Stimulated activated naive CD8-positive, alpha-beta T cell treated with anti-CD3 and anti-CD28 coated beads, Interleukin-15, amount 100 ng/mL, for 72 hours (primary cell): ENCODE measurements around the gene TMEM273.
"Not testable (repeated sequence)": the region's sequence is repeated elsewhere in the genome, so short reads cannot be mapped to it uniquely, and the experiment has no call there.

Experiments used
- ATAC-seq: fragments of 150-1000 bp; cut with Tn5 transposase; 2 replicates; pipeline ENCODE4 v1.10.0; 2021; ENCODE audit warnings: mild to moderate bottlenecking, moderate library complexity
- DNase-seq, 2 donors: peaks; one replicate each; pipeline ENCODE4 v3.0.0; 2021 to 2022
- H3K27ac Mint-ChIP-seq, 2 donors: one replicate each; pipeline ENCODE4 v1.8.0; 2022; ENCODE audit warnings: mild to moderate bottlenecking in 2 of 2, mixed read lengths in 2 of 2, moderate library complexity in 2 of 2
- H3K27me3 Mint-ChIP-seq: one replicate; pipeline ENCODE4 v1.8.0; 2022; ENCODE audit warnings: mixed read lengths
- H3K4me1 Mint-ChIP-seq: one replicate; pipeline ENCODE4 v1.8.0; 2022; ENCODE audit warnings: mild to moderate bottlenecking, mixed read lengths
- H3K4me3 Mint-ChIP-seq, 2 donors: one replicate each; pipeline ENCODE4 v1.8.0; 2022; ENCODE audit warnings: mild to moderate bottlenecking in 2 of 2, mixed read lengths in 2 of 2, moderate library complexity in 1 of 2
- H3K9me3 Mint-ChIP-seq, 2 donors: one replicate each; pipeline ENCODE4 v1.8.0; 2022; ENCODE audit warnings: mixed read lengths in 2 of 2

The TMEM273 gene

DNA sequence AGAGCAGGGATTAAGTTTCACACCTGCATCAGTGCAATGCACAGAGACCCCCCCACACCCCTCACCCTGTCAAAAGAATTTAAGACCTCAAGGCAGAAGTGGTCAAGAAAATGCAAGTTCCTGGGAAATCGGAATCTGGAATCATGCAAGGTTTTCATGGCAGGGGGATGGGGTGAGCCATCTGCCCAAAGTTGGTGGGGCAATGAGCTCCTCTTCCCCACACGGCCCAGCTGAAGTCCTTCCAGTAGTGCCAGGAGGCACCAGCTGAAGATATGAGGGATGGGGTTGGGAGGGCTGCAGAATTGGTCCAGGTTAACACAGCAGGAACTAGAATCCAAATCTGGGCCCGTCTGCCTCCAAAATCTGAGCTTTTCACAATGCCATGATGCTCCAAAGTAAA lies 25.0 kb upstream of the TMEM273 start:
- Mint-ChIP-seq H3K27ac (no peak overlapping the region), H3K4me3 (no peak overlapping the region), H3K9me3 (no peaks in the 10 kb centered on the region), H3K4me1 (peaks cover 5% of the 10 kb centered on the region), H3K27me3 (peaks cover 71% of the 10 kb centered on the region)
- DNase-seq (no peak), ATAC-seq (no peak)

DNA sequence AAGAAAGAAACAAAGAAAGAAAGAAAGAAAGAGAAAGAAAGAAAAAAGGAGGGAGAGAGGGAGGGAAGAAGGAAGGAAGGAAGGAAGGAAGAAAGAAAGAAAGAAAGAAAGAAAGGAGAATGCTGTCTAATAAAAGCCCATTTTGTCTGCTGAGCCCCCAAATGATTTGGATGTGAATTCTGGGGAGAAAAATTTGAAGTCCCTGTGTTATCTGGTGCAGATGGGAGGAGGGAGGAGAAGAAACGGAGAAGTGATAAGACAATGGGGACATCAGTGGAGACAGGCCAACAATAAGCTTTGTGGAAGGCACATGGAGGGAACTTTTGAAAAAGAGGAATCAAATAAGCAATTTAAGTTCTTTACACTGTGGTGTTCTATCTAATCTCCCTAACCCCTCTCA lies 24.6 kb upstream of the TMEM273 start:
- Mint-ChIP-seq H3K27me3 (peaks cover 71% of the 10 kb centered on the region), H3K4me3 (no peak overlapping the region), H3K27ac (no peak overlapping the region), H3K4me1 (peaks cover 5% of the 10 kb centered on the region), H3K9me3 (no peaks in the 10 kb centered on the region)
- DNase-seq (no peak), ATAC-seq (no peak)

- peak overlapping the region in 1 of 2 donors; percentile 24 for H3K27ac Mint-ChIP-seq
- no peaks in the 10 kb centered on the region for H3K9me3 Mint-ChIP-seq
- peak; percentile 39 for ATAC-seq
- H3K4me3 Mint-ChIP-seq = no peak overlapping the region
- peaks cover 68% of the 10 kb centered on the region for H3K27me3 Mint-ChIP-seq
- DNase-seq = no peak
- H3K4me1 Mint-ChIP-seq = peaks cover 5% of the 10 kb centered on the region
These were observed 23.9 kb upstream of the TMEM273 start for GRCh38 chr10:49212076-49212475.

GRCh38 chr10:49208996-49209395 lies 20.8 kb upstream of the TMEM273 start:
- Mint-ChIP-seq H3K4me1 (no peaks in the 10 kb centered on the region), H3K27ac (no peak overlapping the region), H3K9me3 (peaks cover 0 to 7% of the 10 kb centered on the region in 2 donors), H3K27me3 (peaks cover 68% of the 10 kb centered on the region), H3K4me3 (no peak overlapping the region)
- ATAC-seq = no peak
- no peak for DNase-seq

DNA sequence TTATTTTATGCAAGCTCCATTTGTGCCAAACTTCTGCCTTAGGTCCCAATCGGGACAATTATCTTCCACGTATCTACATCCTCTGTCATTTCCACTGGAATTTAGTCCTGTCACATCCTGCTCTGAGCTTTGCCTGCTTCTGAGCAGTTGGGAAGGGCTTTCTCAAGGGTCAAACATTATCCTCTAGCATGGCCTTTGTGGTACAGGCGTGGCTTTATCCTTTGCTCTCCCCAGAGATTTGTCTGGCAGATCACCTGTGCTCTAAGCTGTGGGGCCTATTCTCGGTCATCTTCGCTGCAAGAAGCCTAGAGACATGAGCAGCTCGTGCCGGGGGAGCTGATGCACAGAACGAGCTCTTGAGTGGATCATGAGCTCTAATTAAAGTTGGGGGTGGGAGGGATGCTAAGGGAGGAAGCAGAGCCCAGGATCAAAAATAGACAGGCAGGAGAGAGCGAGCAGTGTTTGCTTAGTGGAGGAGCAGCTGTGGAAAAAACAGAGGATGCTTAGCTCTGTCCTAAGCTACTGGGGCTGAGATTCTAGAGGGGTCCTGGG lies 19.8 kb upstream of the TMEM273 start:
- ATAC-seq (no peak), DNase-seq (no peak)

GRCh38 chr10:49207113-49207512 lies 18.9 kb upstream of the TMEM273 start:
- ATAC-seq (no peak), DNase-seq (no peak)
- Mint-ChIP-seq H3K4me1 (no peaks in the 10 kb centered on the region), H3K4me3 (no peak overlapping the region), H3K27ac (no peak overlapping the region), H3K9me3 (peaks cover 0 to 8% of the 10 kb centered on the region in 2 donors), H3K27me3 (peaks cover 60% of the 10 kb centered on the region)

More for the DNA sequence above, 19.8 kb upstream of the TMEM273 start:
- H3K27ac Mint-ChIP-seq = peak overlapping the region in 1 of 2 donors; percentile 6
- no peaks in the 10 kb centered on the region for H3K4me1 Mint-ChIP-seq
- H3K4me3 Mint-ChIP-seq = no peak overlapping the region
- peaks cover 68% of the 10 kb centered on the region for H3K27me3 Mint-ChIP-seq
- H3K9me3 Mint-ChIP-seq = peaks cover 0 to 8% of the 10 kb centered on the region in 2 donors

GRCh38 chr10:49205206-49205605 lies 17.0 kb upstream of the TMEM273 start:
- ATAC-seq (no peak), DNase-seq (no peak)
- Mint-ChIP-seq H3K9me3 (peaks cover 0 to 8% of the 10 kb centered on the region in 2 donors), H3K4me3 (no peak overlapping the region), H3K27me3 (peaks cover 52% of the 10 kb centered on the region), H3K27ac (no peak overlapping the region), H3K4me1 (no peaks in the 10 kb centered on the region)

- H3K9me3 Mint-ChIP-seq = peaks cover 0 to 8% of the 10 kb centered on the region in 2 donors
- H3K27me3 Mint-ChIP-seq = peaks cover 57% of the 10 kb centered on the region
- no peak overlapping the region for H3K27ac Mint-ChIP-seq
- no peak for ATAC-seq
- H3K4me3 Mint-ChIP-seq = no peak overlapping the region
- DNase-seq = no peak
- H3K4me1 Mint-ChIP-seq = no peaks in the 10 kb centered on the region
These were observed 15.9 kb upstream of the TMEM273 start for GRCh38 chr10:49204119-49204518.

GRCh38 chr10:49202266-49202665 lies 14.1 kb upstream of the TMEM273 start:
- DNase-seq (no peak), ATAC-seq (no peak)
- no peaks in the 10 kb centered on the region for H3K4me1 Mint-ChIP-seq
- H3K27me3 Mint-ChIP-seq = peaks cover 59% of the 10 kb centered on the region
- H3K9me3 Mint-ChIP-seq = peaks cover 0 to 8% of the 10 kb centered on the region in 2 donors
- H3K27ac Mint-ChIP-seq = no peak overlapping the region
- H3K4me3 Mint-ChIP-seq = no peak overlapping the region

GRCh38 chr10:49200854-49201253 lies 12.7 kb upstream of the TMEM273 start:
- DNase-seq (no peak), ATAC-seq (no peak)
- peaks cover 70% of the 10 kb centered on the region for H3K27me3 Mint-ChIP-seq
- H3K4me1 Mint-ChIP-seq = no peaks in the 10 kb centered on the region
- no peak overlapping the region for H3K4me3 Mint-ChIP-seq
- no peak overlapping the region for H3K27ac Mint-ChIP-seq
- peaks cover 0 to 8% of the 10 kb centered on the region in 2 donors for H3K9me3 Mint-ChIP-seq

GRCh38 chr10:49197171-49197570 lies 9.0 kb upstream of the TMEM273 start:
- ATAC-seq (no peak), DNase-seq (no peak)
- no peaks in the 10 kb centered on the region for H3K4me1 Mint-ChIP-seq
- no peak overlapping the region for H3K4me3 Mint-ChIP-seq
- H3K9me3 Mint-ChIP-seq = no peaks in the 10 kb centered on the region
- H3K27ac Mint-ChIP-seq = no peak overlapping the region
- H3K27me3 Mint-ChIP-seq = peaks cover 51% of the 10 kb centered on the region

DNA sequence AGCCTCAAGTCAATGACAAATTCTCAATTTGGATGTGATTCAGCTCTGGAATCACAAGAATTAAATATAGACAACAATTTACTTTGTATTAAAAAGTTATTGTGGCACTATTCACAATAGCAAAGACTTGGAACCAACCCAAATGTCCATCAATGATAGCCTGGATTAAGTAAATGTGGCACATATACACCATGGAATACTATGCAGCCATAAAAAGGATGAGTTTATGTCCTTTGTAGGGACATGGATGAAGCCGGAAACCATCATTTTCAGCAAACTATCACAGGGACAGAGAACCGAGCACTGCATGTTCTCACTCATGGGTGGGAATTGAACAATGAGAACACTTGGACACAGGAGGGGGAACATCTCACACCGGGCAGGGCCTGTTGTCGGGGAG lies 7.7 kb upstream of the TMEM273 start:
- H3K27ac Mint-ChIP-seq, H3K9me3 Mint-ChIP-seq, H3K4me3 Mint-ChIP-seq, DNase-seq, ATAC-seq, H3K4me1 Mint-ChIP-seq: not testable (repeated sequence)
- H3K27me3 Mint-ChIP-seq = peaks cover 52% of the 10 kb centered on the region

GRCh38 chr10:49194212-49194920 lies 6.2 kb upstream of the TMEM273 start:
- Mint-ChIP-seq H3K27me3 (peaks cover 59% of the 10 kb centered on the region), H3K4me1 (peaks cover 5% of the 10 kb centered on the region), H3K9me3 (no peaks in the 10 kb centered on the region), H3K4me3 (no peak overlapping the region), H3K27ac (no peak overlapping the region)
- DNase-seq (no peak), ATAC-seq (no peak)

GRCh38 chr10:49191349-49191748 lies 3.2 kb upstream of the TMEM273 start:
- Mint-ChIP-seq H3K4me3 (no peak overlapping the region), H3K9me3 (no peaks in the 10 kb centered on the region), H3K27ac (peak overlapping the region in 1 of 2 donors; percentile 26), H3K4me1 (peaks cover 12% of the 10 kb centered on the region), H3K27me3 (peaks cover 56% of the 10 kb centered on the region)
- DNase-seq (no peak), ATAC-seq (no peak)

DNA sequence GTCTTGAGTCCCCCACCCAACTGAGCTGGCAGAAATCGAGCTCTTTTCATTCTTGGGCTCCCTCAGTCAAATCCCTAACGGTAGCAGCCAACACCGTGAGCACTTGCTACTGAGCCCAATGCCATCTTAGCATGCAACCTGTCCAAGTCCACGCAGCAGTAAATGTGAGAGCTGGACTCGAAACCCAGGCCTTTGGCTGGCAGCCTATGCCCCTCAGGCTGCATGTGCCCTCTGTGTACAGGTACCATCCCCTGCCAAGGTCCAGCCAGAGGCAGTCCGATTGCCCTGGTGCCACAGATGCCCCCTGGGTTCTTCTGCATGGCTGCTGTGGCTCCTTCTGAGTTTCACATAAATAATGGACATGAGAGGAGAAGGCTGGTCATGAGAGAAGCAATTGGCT lies 1.2 kb upstream of the TMEM273 start:
- no peak overlapping the region for H3K27ac Mint-ChIP-seq

GRCh38 chr10:49187044-49187484 lies 1.1 kb downstream of the TMEM273 start:
- Mint-ChIP-seq H3K4me1 (peaks cover 37% of the 10 kb centered on the region), H3K9me3 (no peaks in the 10 kb centered on the region), H3K4me3 (no peak overlapping the region), H3K27me3 (peaks cover 58% of the 10 kb centered on the region), H3K27ac (no peak overlapping the region)
- peak in 1 of 2 donors; percentile 4 for DNase-seq
- no peak for ATAC-seq

More for the DNA sequence above, 1.2 kb upstream of the TMEM273 start:
- ATAC-seq = no peak
- no peak for DNase-seq
- H3K27me3 Mint-ChIP-seq = peaks cover 58% of the 10 kb centered on the region
- H3K4me3 Mint-ChIP-seq = no peak overlapping the region
- peaks cover 16% of the 10 kb centered on the region for H3K4me1 Mint-ChIP-seq
- no peaks in the 10 kb centered on the region for H3K9me3 Mint-ChIP-seq
